HG03378 (cell line): ENCODE measurements around the gene CTSA.
"Not testable (repeated sequence)": the region's sequence is repeated elsewhere in the genome, so short reads cannot be mapped to it uniquely, and the experiment has no call there.

Source experiments
- ATAC-seq: cut with Tn5 transposase; IDR thresholded peaks from one replicate; pipeline ENCODE4 v1.9.1; 2021; ENCODE audit warnings: mild to moderate bottlenecking, moderate library complexity; ENCODE audit not compliant: unreplicated experiment

Gene CTSA

DNA sequence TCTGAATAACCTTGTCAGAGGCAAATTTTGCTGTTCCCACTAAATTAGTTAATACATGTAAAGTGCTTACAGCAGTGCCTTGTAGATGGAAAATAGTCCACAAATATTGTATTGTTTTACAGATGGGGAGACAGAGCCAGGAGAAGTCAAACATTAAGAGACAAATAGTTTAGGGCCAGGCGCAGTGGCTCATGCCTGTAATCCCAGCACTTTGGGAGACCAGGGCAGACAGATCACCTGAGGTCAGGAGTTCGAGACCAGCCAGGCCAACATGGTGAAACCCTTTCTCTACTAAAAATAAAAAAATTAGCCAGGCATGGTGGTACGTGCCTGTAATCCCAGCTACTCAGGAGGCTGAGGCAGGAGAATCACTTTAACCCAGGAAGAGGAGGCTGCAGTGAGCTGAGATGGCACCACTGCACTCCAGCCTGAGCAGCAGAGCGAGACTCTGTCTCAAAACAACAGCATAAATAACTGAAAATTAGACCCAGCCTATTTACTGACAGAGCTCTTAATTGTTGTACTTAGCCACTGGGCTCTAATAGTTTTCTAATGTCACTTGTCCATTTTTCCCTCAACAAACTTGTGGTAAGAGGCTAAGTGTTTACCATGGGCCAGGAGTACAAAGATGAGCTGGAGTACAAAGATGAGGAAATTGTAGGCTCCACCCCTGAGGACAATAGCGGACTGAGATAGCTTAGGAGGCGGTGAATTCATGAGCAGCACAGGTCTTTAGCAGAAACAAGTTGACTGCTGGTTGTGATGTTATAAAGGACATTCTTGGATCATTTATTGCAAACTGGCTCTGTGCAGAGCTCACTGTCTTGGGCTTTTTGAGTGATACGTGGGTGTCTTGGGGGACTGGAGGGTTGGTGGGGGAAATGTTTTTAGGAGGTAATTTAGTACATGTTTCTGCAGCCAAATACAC, 27.3 kb upstream of the CTSA start:
- no peak for ATAC-seq

DNA sequence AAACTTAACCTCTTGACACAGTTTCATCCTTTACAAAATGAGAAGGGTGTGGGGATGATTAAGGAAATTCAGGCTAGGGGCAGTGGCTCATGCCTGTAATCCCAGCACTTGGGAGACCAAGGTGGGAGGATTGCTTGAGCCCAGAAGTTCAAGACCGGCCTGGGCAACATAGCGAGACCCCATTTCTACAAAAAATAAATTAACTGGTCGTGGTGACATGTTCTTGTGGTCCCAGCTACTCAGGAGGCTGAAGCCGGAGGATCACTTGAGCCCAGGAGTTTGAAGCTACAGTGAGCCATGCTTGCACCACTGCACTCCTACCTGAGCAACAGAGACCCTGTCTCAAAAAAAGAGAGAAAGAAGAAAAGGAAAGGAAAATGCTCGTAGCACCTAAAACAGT, 24.7 kb upstream of the CTSA start:
- no peak for ATAC-seq

DNA sequence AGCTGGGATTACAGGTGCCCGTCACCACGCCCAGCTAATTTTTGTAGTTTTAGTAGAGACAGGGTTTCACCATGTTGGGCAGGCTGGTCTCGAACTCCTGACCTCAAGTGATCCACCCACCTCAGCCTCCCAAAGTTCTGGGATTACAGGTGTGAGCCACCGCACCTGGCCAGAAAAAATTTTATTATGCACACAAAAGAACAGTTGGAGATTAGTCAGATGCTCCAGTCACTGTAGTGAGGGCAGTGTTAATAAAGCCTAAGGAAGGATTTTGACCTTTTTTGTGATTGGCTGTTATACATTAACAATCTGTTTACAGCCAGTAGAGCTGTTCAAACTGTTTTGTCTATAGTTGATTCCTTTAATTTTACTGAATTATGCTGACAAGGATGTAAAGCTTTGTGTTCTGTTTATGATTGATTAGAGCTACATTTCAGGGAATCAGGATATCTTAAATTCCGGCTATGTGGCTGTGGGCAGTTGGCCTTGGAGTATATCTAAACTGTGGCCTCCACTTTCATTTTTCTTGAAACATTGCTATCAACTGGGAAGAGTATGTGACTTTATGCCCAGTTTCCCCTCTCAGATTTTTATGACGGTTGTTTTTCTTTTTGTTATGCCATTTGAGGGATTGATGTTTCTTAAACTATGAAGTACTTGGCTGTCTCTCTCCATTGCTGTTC, 23.9 kb upstream of the CTSA start:
- ATAC-seq, result no peak

DNA sequence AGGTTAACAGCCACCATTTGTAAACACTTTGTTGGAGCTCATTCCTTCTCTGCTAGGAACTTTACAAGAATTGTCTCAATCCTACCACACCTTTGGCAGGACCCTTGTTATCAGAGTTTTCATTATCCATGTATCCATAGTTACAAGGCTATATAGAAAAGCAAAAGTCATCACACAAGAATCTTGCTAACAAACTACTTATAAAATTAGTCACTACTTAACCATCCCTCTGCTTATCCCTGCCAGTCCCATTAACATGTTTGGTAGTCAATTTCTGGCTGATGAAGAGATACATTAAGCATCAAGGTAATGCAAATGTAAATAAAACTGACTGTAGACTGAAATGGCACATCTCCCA, 23.3 kb upstream of the CTSA start:
- no peak for ATAC-seq

DNA sequence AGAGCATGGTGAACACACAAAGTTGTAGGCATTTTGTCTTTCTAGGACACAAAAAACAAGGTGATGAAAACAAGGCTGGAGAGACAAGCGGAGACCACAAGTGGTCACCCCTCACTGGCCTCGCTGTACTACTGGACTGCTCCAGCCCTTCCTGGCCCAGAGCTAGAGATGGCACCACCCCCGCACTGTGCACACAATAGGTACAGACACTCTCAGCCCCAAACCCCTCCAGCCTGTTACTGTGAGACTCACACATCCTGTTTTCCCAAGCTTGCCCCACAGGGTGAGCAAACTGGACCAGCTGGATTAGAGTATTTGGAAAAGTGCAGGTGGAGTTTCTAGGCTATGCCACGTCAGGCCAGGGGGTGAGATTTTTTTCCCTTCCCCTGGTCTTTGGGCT, 18.5 kb upstream of the CTSA start:
- ATAC-seq, result no peak

DNA sequence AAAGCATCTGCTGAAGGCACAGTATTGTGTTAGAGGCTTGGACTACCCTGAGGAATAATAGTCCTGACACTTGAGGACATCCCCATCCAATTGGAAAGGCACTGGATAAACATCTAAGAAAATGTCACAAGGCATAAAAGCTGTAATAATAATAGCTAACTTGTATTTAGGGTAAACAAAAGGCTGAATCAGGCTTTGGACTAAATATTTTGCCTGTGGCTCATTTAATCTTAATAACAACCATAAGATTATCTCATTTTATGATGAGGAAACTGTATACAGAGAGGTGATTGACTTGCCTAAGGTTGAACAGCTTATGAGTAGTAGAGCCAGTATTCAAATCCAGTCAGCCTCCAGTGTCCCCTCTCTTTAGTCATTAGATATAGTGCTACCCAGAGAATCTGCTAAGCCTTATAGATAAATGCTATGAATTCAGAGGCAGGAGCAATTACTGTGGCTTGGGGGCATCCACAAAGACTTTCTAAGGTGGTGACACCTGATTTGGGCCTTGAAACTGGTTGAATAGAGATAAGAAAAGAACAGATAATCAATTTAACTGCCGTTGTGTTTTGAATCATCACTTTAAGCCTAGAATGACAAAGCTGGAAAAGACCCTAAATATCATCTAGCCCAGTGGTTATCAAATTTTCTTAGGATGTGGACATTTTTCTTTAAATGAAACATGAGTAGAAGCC, 17.6 kb upstream of the CTSA start:
- ATAC-seq, result no peak

DNA sequence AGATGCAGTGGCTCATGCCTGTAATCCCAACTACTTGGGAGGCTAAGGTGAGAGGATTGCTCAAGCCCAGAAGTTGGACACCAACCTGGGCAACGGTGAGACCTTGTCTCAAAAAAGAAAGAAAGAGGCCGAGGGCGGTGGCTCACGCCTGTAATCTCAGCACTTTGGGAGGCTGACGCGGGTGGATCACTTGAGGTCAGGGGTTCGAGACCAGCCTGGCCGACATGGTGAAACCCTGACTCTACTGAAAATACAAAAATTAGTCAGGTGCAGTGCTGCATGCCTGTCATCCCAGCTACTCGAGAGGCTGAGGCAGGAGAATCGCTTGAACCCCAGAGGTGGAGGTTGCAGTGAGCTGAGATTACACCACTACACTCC, 17.0 kb upstream of the CTSA start:
- not testable (repeated sequence) for ATAC-seq

DNA sequence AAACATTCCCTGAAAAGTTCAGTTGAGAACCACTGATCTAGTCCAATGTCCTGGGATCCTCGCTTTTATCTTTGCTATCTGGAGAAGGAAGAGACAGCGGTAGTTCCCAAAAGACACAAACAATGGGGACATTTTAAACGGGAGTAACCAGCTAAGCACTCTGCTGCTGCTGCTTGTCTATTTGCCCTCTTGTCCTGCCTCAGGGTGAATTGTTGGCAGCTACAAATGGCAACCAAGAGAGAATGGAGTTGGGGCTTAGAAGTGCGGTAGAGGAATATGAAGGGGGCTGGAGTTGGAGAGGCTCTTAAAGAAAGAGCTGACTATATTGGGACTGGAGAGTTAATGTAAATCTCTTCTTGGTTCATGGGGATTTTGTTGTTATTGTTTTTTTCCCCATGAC, 16.6 kb upstream of the CTSA start:
- ATAC-seq, result no peak

DNA sequence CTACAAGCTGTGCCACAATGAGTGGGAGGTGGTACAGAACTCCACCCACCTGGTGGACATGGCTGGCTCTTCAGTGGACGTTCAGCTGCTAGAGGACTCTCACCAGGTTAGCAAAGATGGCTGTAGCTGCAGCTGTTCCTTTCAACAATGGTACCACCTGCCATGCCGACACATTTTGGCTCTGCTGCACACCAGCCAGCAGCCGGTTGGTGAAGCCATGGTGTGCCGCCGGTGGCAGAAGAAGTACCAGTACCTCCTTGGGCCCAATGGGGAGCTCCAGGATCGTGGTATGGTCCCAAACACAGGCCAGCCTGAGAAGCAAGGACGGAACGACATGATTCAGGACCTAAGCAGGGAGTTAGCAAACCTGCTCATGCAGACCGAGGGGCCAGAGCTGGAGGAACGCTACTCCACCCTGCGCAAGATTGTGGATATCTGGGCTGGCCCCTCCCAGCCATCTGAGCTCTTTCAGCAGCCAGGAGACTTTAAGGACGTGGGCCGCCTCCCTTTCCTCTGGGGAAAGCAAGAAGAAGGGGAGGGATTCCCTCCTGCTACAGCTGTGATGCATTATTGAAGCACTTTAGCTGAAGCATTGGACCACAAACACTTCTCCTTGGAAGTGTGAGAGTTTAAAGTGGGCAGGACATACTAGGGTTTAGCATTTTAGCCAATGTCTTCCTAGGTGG, 12.9 kb upstream of the CTSA start:
- ATAC-seq, result no peak

DNA sequence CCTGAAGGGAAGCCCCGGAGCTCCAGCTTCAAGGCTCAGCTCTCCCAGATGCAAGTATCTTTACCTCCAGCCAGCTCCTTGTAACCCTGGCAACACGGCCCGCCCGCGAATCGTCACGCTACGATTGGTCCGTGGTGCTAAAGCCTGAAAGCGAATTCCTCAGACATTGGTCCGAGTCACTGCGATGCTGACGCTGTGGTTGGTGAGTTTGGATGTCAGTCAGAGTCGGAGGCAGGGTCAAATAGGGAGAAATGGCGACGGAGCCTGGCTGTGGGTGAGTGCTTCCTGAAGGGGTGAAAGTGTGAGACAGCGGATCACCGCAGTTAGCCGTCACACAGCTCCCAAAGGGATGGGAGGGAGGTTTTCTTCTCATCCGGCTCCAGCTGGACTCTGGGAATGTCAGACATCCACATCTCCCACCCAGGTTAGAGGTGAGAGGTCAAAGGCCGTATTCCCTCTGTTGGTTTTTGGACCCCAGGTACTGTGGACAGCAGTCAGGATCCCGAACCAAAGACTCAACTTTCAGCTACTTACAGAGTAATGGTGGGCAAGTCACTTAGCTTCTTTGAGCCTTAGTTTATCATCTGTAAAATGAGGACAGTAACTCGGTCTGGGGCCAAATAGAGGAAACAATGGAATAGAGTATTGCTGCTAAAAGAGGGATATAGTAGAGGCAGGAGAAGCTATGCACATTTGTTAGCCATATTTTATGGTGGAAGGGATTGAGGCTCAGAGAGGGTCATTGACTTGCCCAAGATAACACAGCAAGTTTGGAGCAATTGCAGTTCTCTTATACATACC, 9.9 kb upstream of the CTSA start, which contains the start of gene ZSWIM1:
Gene ZSWIM1 (plus strand): TSS at position 240 of the 801 bp plus-strand sequence. CDS start 1,366 bp downstream, outside the sequence.
- ATAC-seq, result peak; percentile 94

DNA sequence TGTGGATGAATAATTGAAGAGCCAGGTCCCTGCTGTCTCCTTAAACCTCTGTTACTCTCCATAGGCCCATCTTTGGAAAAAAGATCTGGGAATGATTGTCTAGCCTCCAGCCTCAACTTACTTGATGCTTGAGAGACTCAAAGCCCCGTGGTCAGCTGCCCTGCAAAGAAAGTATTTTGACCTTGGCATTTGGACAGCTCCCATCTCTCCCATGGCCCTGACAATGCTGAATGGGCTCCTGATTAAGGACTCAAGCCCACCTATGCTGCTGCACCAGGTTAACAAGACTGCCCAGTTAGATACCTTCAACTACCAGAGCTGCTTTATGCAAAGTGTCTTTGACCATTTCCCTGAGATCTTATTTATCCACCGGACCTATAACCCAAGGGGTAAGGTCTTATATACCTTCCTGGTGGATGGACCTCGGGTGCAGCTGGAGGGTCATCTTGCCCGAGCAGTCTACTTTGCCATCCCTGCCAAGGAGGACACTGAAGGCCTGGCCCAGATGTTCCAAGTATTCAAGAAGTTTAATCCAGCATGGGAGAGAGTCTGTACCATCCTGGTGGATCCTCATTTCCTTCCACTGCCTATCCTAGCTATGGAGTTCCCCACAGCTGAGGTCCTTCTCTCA, 8.6 kb upstream of the CTSA start:
- no peak for ATAC-seq

DNA sequence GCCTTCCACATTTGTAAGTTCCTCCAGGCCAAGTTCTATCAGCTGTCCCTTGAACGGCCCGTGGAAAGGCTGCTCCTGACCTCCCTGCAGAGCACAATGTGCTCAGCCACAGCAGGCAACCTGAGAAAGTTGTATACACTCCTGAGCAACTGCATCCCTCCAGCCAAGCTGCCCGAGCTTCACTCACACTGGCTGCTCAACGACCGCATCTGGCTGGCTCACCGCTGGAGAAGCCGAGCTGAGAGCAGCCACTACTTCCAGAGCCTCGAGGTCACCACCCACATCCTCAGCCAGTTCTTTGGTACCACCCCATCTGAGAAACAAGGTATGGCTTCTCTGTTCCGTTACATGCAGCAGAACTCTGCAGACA, 8.1 kb upstream of the CTSA start:
- no peak for ATAC-seq

DNA sequence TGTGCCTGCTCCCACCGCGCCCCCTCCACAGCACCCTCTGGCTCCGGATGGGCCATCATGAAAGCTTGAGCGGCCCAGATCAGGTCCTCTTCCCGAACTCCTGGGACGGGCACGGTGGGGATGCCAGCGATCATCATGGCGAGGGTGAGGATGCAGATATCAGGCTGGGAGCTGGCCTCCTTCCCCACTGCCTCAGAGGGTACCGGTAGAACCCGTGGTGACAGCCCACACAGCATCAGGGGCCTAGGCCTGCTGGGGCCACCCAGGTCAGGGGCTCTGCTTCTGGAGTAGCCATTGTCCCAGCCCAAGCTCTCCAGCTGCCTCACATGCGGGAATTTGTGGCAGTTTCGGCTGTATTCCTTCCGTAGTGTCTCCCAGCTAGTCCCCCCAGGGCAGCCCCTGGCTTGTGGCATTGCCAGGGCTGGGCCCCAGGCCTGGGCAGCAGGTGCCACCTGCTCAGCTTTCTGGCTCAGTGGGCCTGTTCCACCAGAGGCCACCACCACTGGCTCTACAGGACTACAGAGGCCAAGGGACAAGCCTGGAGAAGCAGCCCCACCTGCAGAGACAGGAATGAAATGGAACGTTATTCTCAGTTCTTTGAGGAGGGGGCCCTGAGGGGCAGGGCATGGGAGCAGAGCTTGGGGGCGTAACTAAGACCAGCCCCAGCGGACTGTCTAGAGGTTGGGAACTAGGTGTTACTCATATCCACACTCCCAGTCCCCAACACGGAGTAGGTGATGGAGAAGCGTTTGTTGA, 4.4 kb upstream of the CTSA start:
- ATAC-seq, result no peak

DNA sequence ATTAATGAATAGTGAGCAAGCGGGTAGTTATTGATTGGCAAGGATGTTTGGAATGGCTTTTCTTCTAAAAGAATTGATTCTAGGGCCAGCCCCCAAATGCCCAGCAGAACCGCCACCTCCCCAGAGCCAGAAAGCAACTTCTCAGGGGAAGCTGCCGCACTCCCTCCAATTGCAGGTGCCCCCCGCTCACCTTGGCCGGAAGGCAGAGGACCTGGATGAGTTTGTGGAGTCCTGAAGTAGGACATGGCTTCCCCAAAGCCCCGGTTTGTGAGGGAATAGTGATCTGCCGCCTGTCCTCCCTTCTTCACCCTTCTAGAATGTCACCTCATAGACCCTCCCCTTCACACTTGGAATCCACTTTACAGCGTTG, 3.8 kb upstream of the CTSA start, which contains the start of gene SPATA25:
Gene SPATA25 (minus strand): TSS at position 277 of the 370 bp plus-strand sequence. CDS start 32 bp downstream, at position 245.
- ATAC-seq, result no peak

DNA sequence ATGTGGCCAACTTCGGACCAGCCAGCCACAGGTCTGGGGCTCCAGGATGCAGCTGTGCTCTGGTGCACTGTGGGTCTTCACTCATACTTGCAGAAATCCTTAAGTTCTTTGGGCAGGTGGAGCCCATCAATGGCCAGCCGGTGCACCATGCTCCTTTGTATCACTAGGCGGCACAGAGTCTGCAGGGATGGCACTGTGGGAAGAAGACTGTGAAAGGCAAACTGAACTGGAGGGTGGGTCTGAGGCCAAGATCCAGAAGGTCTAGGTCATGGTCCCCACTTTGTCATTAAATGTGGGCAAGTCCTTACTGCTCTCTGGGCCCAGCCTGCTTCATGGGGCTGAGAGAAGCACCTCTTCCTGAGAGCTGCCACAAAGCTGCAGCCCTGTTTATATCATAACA, 2.5 kb upstream of the CTSA start:
- ATAC-seq, result no peak

DNA sequence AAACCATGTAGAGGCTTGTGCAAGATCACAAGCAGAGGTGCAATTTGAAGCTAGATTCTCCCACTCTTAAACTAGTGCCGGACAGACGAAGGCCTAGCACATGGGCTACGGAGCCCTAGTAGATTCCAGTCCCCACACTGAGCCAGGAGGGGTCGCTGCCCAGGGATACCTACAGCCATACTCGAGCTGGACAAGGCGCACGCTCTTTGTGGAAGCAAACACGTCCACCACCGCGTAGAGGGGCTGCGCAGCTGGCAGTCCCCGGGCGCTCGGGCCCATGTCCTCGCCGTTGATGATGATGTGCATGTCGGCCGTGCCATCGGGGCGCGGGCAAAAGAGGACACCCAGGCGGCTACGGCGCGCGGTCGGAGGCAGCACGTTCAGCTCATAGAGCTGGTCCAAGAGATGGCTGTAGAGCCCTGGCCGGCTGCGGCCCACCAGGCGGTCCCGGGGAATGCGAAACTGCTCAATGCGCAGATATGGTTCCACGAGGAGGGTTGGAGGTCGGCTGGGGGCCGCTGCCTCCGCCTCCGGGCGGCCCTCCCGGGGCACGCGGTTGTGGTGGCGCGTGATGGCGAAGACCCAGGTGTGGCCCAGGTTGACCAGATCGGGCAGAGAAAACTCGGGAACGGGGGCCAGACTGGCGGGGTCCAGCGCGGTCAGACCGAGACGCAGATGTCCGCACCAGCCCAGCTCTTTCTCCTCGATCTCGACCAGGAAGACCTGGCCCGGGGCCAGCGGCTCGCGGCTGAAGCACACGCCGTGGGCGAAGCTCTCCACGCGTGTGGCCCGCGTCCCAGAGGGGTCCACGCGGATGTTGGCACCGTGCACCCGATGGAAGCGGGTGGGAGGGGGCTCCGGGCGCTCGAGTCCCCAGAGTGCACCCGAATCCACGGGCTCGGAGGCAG, 804 bp upstream of the CTSA start:
- peak; percentile 9 for ATAC-seq

DNA sequence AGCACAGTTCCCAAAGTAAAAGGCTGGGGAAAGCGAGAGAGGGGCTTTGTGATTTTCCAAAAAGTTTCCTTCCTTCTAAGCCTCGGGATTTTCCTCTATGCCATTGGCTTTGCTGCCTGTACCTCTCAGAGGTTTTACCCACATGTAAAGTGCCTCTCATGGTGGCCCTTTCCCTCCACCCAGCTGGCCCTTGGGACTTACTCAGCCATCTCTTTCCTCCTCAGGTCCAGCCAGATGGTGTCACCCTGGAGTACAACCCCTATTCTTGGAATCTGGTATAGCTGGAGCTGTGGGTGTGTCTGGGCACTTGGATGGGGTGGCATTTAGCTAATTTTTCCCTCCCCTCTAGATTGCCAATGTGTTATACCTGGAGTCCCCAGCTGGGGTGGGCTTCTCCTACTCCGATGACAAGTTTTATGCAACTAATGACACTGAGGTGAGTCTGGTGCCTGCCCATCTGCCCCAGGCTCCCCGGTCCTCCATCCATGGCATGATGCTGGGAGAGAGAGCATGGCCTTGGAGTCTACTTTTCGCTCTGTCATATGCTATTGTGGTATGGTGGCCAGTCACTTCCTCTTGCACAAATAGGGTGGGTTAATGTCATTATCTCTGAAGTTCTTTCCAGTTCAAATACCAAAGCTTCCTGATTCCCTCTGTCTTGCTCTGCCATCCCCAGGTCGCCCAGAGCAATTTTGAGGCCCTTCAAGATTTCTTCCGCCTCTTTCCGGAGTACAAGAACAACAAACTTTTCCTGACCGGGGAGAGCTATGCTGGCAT, 1.1 kb downstream of the CTSA start:
- no peak for ATAC-seq
